Esophagus squamous epithelium (tissue), 4 donors: ENCODE data around the gene DENND2A.

ENCODE experiments used
- POLR2A ChIP-seq, 4 donors: fragments of 450-650 bp; IDR thresholded peaks; one replicate each; pipeline ENCODE4 v1.6.1; 2017; ENCODE audit warnings: antibody characterized with exemption in 4 of 4, mild to moderate bottlenecking in 4 of 4, moderate library complexity in 3 of 4
- TF ChIP-seq, protein P1 (sequence below), 6 experiments: fragments of 450-650 bp in 4 of 6; fragments of 200-600 bp in 2 of 6; sonication (generic) in 2 of 6; IDR thresholded peaks; one replicate each; pipeline ENCODE4 v1.5.1; 2016 to 2019; ENCODE audit warnings: antibody characterized with exemption in 6 of 6, mild to moderate bottlenecking in 4 of 6, moderate library complexity in 4 of 6

DNA sequence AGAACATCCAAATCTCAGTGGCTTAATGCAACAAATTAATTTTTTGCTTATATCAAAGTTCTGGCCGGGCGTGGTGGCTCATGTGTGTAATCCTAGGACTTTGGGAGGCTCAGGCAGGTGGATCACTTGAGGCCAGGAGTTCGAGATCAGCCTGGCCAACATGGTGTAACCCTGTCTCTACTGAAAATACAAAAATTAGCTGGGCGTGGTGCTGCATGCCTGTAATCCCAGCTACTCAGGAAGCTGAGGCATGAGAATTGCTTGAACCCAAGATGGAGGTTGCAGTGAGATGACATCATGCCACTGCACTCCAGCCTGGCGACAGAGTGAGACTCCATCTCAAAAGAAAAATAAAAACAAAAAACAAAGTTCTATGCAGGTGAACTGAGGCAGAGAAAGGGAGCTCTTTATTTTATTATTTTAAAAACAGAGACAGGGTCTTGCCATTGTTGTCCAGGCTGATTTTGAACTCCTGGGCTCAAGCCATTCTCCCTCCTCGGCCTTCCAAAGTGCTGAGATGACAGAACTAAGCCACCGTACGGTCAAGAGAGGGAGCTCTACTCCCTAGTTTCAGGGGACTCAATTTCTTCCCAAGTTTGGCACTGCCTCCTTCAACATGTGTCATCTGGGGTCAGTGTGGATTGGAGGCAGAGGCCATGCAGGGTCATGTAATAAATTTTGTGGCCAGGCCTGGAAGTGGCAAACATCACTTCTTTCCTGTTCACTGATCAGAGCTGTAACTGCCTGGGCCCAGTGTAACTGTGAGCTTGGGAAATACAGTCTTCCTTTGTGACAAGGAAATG is 34.5 kb upstream of the DENND2A start:
- TF ChIP-seq, protein P1, sequence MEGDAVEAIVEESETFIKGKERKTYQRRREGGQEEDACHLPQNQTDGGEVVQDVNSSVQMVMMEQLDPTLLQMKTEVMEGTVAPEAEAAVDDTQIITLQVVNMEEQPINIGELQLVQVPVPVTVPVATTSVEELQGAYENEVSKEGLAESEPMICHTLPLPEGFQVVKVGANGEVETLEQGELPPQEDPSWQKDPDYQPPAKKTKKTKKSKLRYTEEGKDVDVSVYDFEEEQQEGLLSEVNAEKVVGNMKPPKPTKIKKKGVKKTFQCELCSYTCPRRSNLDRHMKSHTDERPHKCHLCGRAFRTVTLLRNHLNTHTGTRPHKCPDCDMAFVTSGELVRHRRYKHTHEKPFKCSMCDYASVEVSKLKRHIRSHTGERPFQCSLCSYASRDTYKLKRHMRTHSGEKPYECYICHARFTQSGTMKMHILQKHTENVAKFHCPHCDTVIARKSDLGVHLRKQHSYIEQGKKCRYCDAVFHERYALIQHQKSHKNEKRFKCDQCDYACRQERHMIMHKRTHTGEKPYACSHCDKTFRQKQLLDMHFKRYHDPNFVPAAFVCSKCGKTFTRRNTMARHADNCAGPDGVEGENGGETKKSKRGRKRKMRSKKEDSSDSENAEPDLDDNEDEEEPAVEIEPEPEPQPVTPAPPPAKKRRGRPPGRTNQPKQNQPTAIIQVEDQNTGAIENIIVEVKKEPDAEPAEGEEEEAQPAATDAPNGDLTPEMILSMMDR (IDR thresholded peaks at IDR 0.05): peak in 2 of 6 experiments; percentile 13 to 19
- no peak for TF ChIP-seq POLR2A (IDR thresholded peaks at IDR 0.05)
